ENCODE results near the gene TNS1.

DNA sequence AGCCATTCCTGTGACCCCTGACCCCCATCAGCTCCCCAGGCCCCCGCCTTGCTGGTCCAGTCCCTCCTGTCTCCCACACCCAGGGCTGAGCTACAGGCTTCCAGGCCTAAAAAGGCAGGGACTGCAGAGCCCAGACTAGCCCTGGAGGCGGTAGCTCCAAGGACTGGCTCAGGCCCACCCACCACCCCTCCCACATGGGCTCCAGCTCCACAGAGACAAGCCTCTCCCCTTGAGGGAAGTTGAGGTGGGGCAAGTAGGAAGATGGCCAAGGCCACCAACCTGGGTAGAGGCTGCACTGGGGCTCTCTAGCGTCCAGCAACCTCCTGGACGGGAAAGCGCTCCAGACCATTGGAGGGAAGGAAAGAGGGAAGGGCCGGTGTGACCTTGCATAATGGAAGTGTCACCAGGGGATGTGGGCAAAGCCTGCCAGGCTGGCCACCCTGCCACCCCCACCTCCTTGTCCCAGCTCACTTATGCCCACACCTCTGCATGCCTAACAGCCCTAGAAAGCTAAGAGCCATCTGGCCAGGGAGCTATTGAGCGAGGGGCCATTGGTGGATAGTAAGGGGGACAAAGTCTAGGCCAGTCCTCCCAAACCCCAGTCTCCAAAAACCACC lies 63.1 kb downstream of the TNS1 start:
- TF ChIP-seq CTCF (IDR thresholded peaks at IDR 0.05; ENCODE audit: poor library complexity) (no peak), EZH2 (IDR thresholded peaks at IDR 0.05; ENCODE audit: borderline replicate concordance) (no peak), EZH2phosphoT487 (IDR thresholded peaks at IDR 0.05; ENCODE audit: low read depth, severe bottlenecking, unreplicated experiment) (no peak)

All from hepatocyte (in vitro differentiated cells).